HG03097 (cell line): Measurements from ENCODE around the gene NOS2.
"Not testable (repeated sequence)": the region's sequence is repeated elsewhere in the genome, so short reads cannot be mapped to it uniquely, and the experiment has no call there.

Source experiments
- ATAC-seq: cut with Tn5 transposase; IDR thresholded peaks from one replicate; pipeline ENCODE4 v1.9.1; 2021; ENCODE audit not compliant: unreplicated experiment, low FRiP score

Gene NOS2

GRCh38 chr17:27800522-27800921, at the start of gene NOS2:
TSS of gene NOS2 (minus strand) at chr17:27800529. CDS start at chr17:27798809, 1,720 bp downstream.
- ATAC-seq = no peak

- no peak for ATAC-seq
These were observed 49.3 kb upstream of the NOS2 start for GRCh38 chr17:27849474-27850185.

- ATAC-seq = no peak
These were observed 48.6 kb upstream of the NOS2 start for GRCh38 chr17:27848931-27849330.

- ATAC-seq = not testable (repeated sequence)
These were observed 46.5 kb upstream of the NOS2 start for GRCh38 chr17:27846808-27847307.

- ATAC-seq = no peak
These were observed 45.8 kb upstream of the NOS2 start for GRCh38 chr17:27846042-27846655.

- ATAC-seq = no peak
These were observed 45.1 kb upstream of the NOS2 start for GRCh38 chr17:27845264-27846041.

- ATAC-seq = no peak
These were observed 40.4 kb upstream of the NOS2 start for GRCh38 chr17:27840688-27841087.

- not testable (repeated sequence) for ATAC-seq
These were observed 40.0 kb upstream of the NOS2 start for GRCh38 chr17:27840406-27840678.

GRCh38 chr17:27839571-27840405, 39.5 kb upstream of the NOS2 start:
- not testable (repeated sequence) for ATAC-seq

- not testable (repeated sequence) for ATAC-seq
These were observed 38.3 kb upstream of the NOS2 start for GRCh38 chr17:27838607-27839006.

- ATAC-seq = not testable (repeated sequence)
These were observed 37.4 kb upstream of the NOS2 start for GRCh38 chr17:27837769-27838168.

- ATAC-seq = no peak
These were observed 36.3 kb upstream of the NOS2 start for GRCh38 chr17:27836651-27837050.

GRCh38 chr17:27834571-27834970, 34.2 kb upstream of the NOS2 start:
- no peak for ATAC-seq

- ATAC-seq = no peak
These were observed 32.5 kb upstream of the NOS2 start for GRCh38 chr17:27832831-27833230.

GRCh38 chr17:27829888-27830287, 29.6 kb upstream of the NOS2 start:
- not testable (repeated sequence) for ATAC-seq

GRCh38 chr17:27829143-27829711, 28.9 kb upstream of the NOS2 start:
- ATAC-seq = not testable (repeated sequence)

GRCh38 chr17:27825459-27825858, 25.1 kb upstream of the NOS2 start:
- no peak for ATAC-seq

- no peak for ATAC-seq
These were observed 24.4 kb upstream of the NOS2 start for GRCh38 chr17:27824745-27825144.

GRCh38 chr17:27824176-27824715, 23.9 kb upstream of the NOS2 start:
- no peak for ATAC-seq

GRCh38 chr17:27822108-27822507, 21.8 kb upstream of the NOS2 start:
- not testable (repeated sequence) for ATAC-seq
